ENCODE data around the gene DNAH17. TPM values are rescaled to one million over a fixed set of nuclear protein-coding genes. Genes with fewer than 3 reads are reported as not detected.

The DNAH17 gene
- polyA plus RNA-seq, 1 experiment: not detected

- Histone ChIP-seq H3K27ac (ENCODE audit: low read depth, low read length) (peak within 1 kb of the TSS; percentile 98), H3K27me3 (ENCODE audit: control insufficient read depth, insufficient read depth, low read length) (no peaks in the 10 kb centered on the region), H3K4me3 (ENCODE audit: low read depth, low read length) (peak within 1 kb of the TSS; percentile 89), H3K9me3 (ENCODE audit: control insufficient read depth, insufficient read depth, low read length) (peaks cover 4% of the 10 kb centered on the region; the same call in 1 of the 2 replicates)
- no peak for TF ChIP-seq CTCF (IDR thresholded peaks at IDR 0.05; ENCODE audit: low read depth, low read length)
- ChIA-PET POLR2A (interaction anchor here (0.6 to 1.4 kb wide), 7 partner anchors 9 to 70 kb away, joined by 3 to 6 read pairs (median 4); no protein-coding TSS in a partner anchor), CTCF (interaction anchor here (2.1 kb wide), 1 partner anchor 17 kb away, joined by 9 read pairs; no protein-coding TSS in a partner anchor)
- DNase-seq (ENCODE audit: low read depth, low spot score): no peak
Measured at GRCh38 chr17:78378225-78379130, 198.7 kb downstream of the DNAH17 start, which contains the start of gene PGS1. Gene PGS1, plus strand, starts transcription at chr17:78378649. Its CDS starts 17 bp downstream, at chr17:78378666.

GRCh38 chr17:78377858-78378224 lies 199.4 kb downstream of the DNAH17 start:
- Histone ChIP-seq H3K4me3 (ENCODE audit: low read depth, low read length) (peak overlapping the region; percentile 89), H3K9me3 (ENCODE audit: control insufficient read depth, insufficient read depth, low read length) (peaks cover 4% of the 10 kb centered on the region; the same call in 1 of the 2 replicates), H3K27ac (ENCODE audit: low read depth, low read length) (peak overlapping the region; percentile 98), H3K27me3 (ENCODE audit: control insufficient read depth, insufficient read depth, low read length) (no peaks in the 10 kb centered on the region)
- no peak for DNase-seq (ENCODE audit: low read depth, low spot score)
- ChIA-PET POLR2A (interaction anchor here (0.8 kb wide), 1 partner anchor 70 kb away, joined by 6 read pairs; no protein-coding TSS in a partner anchor), CTCF (no interaction called here)
- TF ChIP-seq CTCF (IDR thresholded peaks at IDR 0.05; ENCODE audit: low read depth, low read length): no peak

GRCh38 chr17:78376161-78376560 lies 201.0 kb downstream of the DNAH17 start:
- Histone ChIP-seq H3K9me3 (ENCODE audit: control insufficient read depth, insufficient read depth, low read length) (peaks cover 4% of the 10 kb centered on the region; the same call in 1 of the 2 replicates), H3K27ac (ENCODE audit: low read depth, low read length) (peak overlapping the region; percentile 84), H3K27me3 (ENCODE audit: control insufficient read depth, insufficient read depth, low read length) (no peaks in the 10 kb centered on the region), H3K4me3 (ENCODE audit: low read depth, low read length) (no peak overlapping the region)
- TF ChIP-seq CTCF (IDR thresholded peaks at IDR 0.05; ENCODE audit: low read depth, low read length): no peak
- POLR2A ChIA-PET: interaction anchor here (0.6 to 3.6 kb wide), 7 partner anchors 8 to 51 kb away, joined by 3 to 21 read pairs (median 7); partner anchors contain the start of gene SOCS3
- no peak for DNase-seq (ENCODE audit: low read depth, low spot score)
- CTCF ChIA-PET: interaction anchor here (0.7 to 0.8 kb wide), 2 partner anchors 11 to 16 kb away, joined by 3 read pairs; no protein-coding TSS in a partner anchor

GRCh38 chr17:78375401-78376151 lies 201.6 kb downstream of the DNAH17 start:
- peak overlapping the region; percentile 100 for H3K27ac ChIP-seq (ENCODE audit: low read depth, low read length)
- no peaks in the 10 kb centered on the region for H3K27me3 ChIP-seq (ENCODE audit: control insufficient read depth, insufficient read depth, low read length)
- POLR2A ChIA-PET: interaction anchor here (0.5 to 3.6 kb wide), 9 partner anchors 8 to 121 kb away, joined by 3 to 21 read pairs (median 7); partner anchors contain the start of gene SOCS3
- DNase-seq (ENCODE audit: low read depth, low spot score): peak; percentile 88
- CTCF ChIA-PET: interaction anchor here (0.7 to 1.0 kb wide), 3 partner anchors 9 to 16 kb away, joined by 3 to 4 read pairs (median 3); no protein-coding TSS in a partner anchor
- no peak for TF ChIP-seq CTCF (IDR thresholded peaks at IDR 0.05; ENCODE audit: low read depth, low read length)
- H3K4me3 ChIP-seq (ENCODE audit: low read depth, low read length): no peak overlapping the region
- peaks cover 4% of the 10 kb centered on the region; the same call in 1 of the 2 replicates for H3K9me3 ChIP-seq (ENCODE audit: control insufficient read depth, insufficient read depth, low read length)
